ENCODE measurements around the gene LHFPL6. TPM values are rescaled to one million over a fixed set of nuclear protein-coding genes. Genes with fewer than 3 reads are reported as not detected.
A peak's percentile ranks its signal among the peaks of the same experiment; 100 is the strongest.

LHFPL6 gene
- total RNA-seq, 1 donor from 2014 or later: 31.7 TPM

- no peaks in the 10 kb centered on the region for H3K9me3 Mint-ChIP-seq
- no peak for DNase-seq (ENCODE audit: extremely low spot score, unreplicated experiment)
- peaks cover 3% of the 10 kb centered on the region for H3K27me3 Mint-ChIP-seq
- peak; percentile 95 for TF ChIP-seq CTCF (conservative IDR thresholded peaks at IDR 0.05)
- H3K4me3 Mint-ChIP-seq: no peak overlapping the region
- no peak overlapping the region for H3K27ac Mint-ChIP-seq
- no peaks in the 10 kb centered on the region for H3K36me3 Mint-ChIP-seq
- no peaks in the 10 kb centered on the region for H3K4me1 Mint-ChIP-seq (ENCODE audit: unreplicated experiment)
These were observed 9.1 kb upstream of the LHFPL6 start for GRCh38 chr13:39612023-39612637.

GRCh38 chr13:39607876-39608275 is 4.9 kb upstream of the LHFPL6 start:
- Mint-ChIP-seq H3K4me1 (ENCODE audit: unreplicated experiment) (peaks cover 8% of the 10 kb centered on the region), H3K4me3 (no peak overlapping the region), H3K9me3 (no peaks in the 10 kb centered on the region)

GRCh38 chr13:39605677-39606320 is 2.8 kb upstream of the LHFPL6 start:
- peaks cover 18% of the 10 kb centered on the region for H3K4me1 Mint-ChIP-seq (ENCODE audit: unreplicated experiment)
- DNase-seq (ENCODE audit: extremely low spot score, unreplicated experiment): no peak
- H3K36me3 Mint-ChIP-seq: peaks cover 3% of the 10 kb centered on the region
- H3K4me3 Mint-ChIP-seq: no peak overlapping the region
- peaks cover 23% of the 10 kb centered on the region for H3K27me3 Mint-ChIP-seq
- H3K9me3 Mint-ChIP-seq: no peaks in the 10 kb centered on the region
- no peak for TF ChIP-seq CTCF (conservative IDR thresholded peaks at IDR 0.05)
- no peak overlapping the region for H3K27ac Mint-ChIP-seq

More at GRCh38 chr13:39607876-39608275, 4.9 kb upstream of the LHFPL6 start:
- no peaks in the 10 kb centered on the region for H3K36me3 Mint-ChIP-seq
- no peak for DNase-seq (ENCODE audit: extremely low spot score, unreplicated experiment)
- H3K27me3 Mint-ChIP-seq: peaks cover 19% of the 10 kb centered on the region
- no peak for TF ChIP-seq CTCF (conservative IDR thresholded peaks at IDR 0.05)
- H3K27ac Mint-ChIP-seq: no peak overlapping the region

- Mint-ChIP-seq H3K27me3 (peaks cover 27% of the 10 kb centered on the region), H3K4me3 (peak overlapping the region; percentile 44), H3K27ac (no peak overlapping the region), H3K36me3 (peaks cover 9% of the 10 kb centered on the region), H3K4me1 (ENCODE audit: unreplicated experiment) (peaks cover 29% of the 10 kb centered on the region), H3K9me3 (no peaks in the 10 kb centered on the region)
- no peak for TF ChIP-seq CTCF (conservative IDR thresholded peaks at IDR 0.05)
- no peak for DNase-seq (ENCODE audit: extremely low spot score, unreplicated experiment)
These were observed 1.8 kb upstream of the LHFPL6 start for GRCh38 chr13:39604756-39605155.

- Mint-ChIP-seq H3K9me3 (no peaks in the 10 kb centered on the region), H3K4me1 (ENCODE audit: unreplicated experiment) (peaks cover 37% of the 10 kb centered on the region), H3K4me3 (peak overlapping the region; percentile 93), H3K27ac (peak overlapping the region; percentile 80), H3K36me3 (peaks cover 9% of the 10 kb centered on the region), H3K27me3 (peaks cover 27% of the 10 kb centered on the region)
- no peak for DNase-seq (ENCODE audit: extremely low spot score, unreplicated experiment)
- TF ChIP-seq CTCF (conservative IDR thresholded peaks at IDR 0.05): no peak
These were observed 493 bp upstream of the LHFPL6 start for GRCh38 chr13:39603424-39603947.

Measured in type B pancreatic cell (in vitro differentiated cells).